HL-60 (cell line): ENCODE results near the gene LANCL2.

ENCODE experiments used
- DNase-seq, 2 experiments: peaks; one replicate each; pipeline ENCODE4 v3.0.0-alpha.2; 2010 to 2020; ENCODE audit warnings: low read depth in 1 of 2, low spot score in 1 of 2
- H3K27ac ChIP-seq: fragments of 250-450 bp; sonication (Bioruptor Pico); replicated peaks from 2 replicates; pipeline ENCODE4 v1.5.1; 2020; ENCODE audit warnings: mild to moderate bottlenecking, moderate library complexity
- H3K27me3 ChIP-seq: fragments of 250-450 bp; sonication (Bioruptor Pico); 2 replicates; pipeline ENCODE4 v1.5.1; 2021; ENCODE audit warnings: mild to moderate bottlenecking, moderate library complexity; ENCODE audit not compliant: insufficient read depth, poor library complexity, severe bottlenecking
- H3K4me3 ChIP-seq: replicated peaks from 2 replicates; pipeline ENCODE4 v1.5.1; 2011; ENCODE audit warnings: mild to moderate bottlenecking, control low read depth, low read length; ENCODE audit not compliant: insufficient read depth
- GABPA ChIP-seq: IDR thresholded peaks from 2 replicates; pipeline ENCODE4 v1.6.1; 2012; ENCODE audit warnings: low read depth
- POLR2AphosphoS5 ChIP-seq: IDR thresholded peaks from 2 replicates; pipeline ENCODE4 v1.6.1; 2012; ENCODE audit warnings: low read depth
- SPI1 ChIP-seq: IDR thresholded peaks from 2 replicates; pipeline ENCODE4 v1.6.1; 2012; ENCODE audit warnings: low read depth, mild to moderate bottlenecking, borderline replicate concordance
- TF ChIP-seq, protein P1 (sequence below): IDR thresholded peaks from one replicate; pipeline ENCODE4 v1.5.1; 2011; ENCODE audit warnings: low read length, control low read depth, inconsistent platforms; ENCODE audit not compliant: insufficient read depth
- TF ChIP-seq, protein P2 (sequence below): IDR thresholded peaks from 2 replicates; pipeline ENCODE4 v1.6.1; 2012; ENCODE audit warnings: low read depth; ENCODE audit not compliant: insufficient replicate concordance

The LANCL2 gene

DNA sequence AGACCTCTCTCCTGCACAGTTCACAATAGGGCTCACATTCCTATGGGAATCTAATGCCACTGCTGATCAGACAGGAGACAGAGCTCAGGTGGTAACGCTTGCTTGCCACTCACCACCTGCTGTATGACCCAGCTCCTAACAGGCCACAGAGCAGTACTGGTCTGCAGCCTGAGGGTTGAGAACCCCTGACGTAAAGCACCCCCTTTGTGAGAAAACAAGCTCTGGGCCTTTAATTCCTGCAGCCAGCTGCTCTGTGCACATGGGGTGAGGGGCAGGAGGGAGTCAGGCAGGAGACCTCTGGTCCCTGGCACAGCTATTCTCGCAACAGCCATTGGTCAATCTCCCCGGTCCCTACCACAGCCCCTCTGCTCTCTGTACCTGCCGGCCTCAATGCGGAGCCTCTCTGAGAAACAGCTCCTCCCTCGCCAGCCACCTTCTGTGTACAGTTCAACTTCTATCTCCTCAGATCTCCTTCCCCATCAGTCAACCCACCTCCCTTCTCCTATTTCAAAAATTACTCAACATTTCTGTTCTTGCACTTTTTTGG lies 102.0 kb downstream of the LANCL2 start:
- TF ChIP-seq, protein P1, sequence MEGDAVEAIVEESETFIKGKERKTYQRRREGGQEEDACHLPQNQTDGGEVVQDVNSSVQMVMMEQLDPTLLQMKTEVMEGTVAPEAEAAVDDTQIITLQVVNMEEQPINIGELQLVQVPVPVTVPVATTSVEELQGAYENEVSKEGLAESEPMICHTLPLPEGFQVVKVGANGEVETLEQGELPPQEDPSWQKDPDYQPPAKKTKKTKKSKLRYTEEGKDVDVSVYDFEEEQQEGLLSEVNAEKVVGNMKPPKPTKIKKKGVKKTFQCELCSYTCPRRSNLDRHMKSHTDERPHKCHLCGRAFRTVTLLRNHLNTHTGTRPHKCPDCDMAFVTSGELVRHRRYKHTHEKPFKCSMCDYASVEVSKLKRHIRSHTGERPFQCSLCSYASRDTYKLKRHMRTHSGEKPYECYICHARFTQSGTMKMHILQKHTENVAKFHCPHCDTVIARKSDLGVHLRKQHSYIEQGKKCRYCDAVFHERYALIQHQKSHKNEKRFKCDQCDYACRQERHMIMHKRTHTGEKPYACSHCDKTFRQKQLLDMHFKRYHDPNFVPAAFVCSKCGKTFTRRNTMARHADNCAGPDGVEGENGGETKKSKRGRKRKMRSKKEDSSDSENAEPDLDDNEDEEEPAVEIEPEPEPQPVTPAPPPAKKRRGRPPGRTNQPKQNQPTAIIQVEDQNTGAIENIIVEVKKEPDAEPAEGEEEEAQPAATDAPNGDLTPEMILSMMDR = no peak
- TF ChIP-seq POLR2AphosphoS5 = no peak
- TF ChIP-seq, protein P2, sequence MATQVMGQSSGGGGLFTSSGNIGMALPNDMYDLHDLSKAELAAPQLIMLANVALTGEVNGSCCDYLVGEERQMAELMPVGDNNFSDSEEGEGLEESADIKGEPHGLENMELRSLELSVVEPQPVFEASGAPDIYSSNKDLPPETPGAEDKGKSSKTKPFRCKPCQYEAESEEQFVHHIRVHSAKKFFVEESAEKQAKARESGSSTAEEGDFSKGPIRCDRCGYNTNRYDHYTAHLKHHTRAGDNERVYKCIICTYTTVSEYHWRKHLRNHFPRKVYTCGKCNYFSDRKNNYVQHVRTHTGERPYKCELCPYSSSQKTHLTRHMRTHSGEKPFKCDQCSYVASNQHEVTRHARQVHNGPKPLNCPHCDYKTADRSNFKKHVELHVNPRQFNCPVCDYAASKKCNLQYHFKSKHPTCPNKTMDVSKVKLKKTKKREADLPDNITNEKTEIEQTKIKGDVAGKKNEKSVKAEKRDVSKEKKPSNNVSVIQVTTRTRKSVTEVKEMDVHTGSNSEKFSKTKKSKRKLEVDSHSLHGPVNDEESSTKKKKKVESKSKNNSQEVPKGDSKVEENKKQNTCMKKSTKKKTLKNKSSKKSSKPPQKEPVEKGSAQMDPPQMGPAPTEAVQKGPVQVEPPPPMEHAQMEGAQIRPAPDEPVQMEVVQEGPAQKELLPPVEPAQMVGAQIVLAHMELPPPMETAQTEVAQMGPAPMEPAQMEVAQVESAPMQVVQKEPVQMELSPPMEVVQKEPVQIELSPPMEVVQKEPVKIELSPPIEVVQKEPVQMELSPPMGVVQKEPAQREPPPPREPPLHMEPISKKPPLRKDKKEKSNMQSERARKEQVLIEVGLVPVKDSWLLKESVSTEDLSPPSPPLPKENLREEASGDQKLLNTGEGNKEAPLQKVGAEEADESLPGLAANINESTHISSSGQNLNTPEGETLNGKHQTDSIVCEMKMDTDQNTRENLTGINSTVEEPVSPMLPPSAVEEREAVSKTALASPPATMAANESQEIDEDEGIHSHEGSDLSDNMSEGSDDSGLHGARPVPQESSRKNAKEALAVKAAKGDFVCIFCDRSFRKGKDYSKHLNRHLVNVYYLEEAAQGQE = no peak
- TF ChIP-seq GABPA = no peak
- TF ChIP-seq SPI1 = no peak
- H3K27ac ChIP-seq = no peak overlapping the region
- no peak for DNase-seq
- no peak overlapping the region for H3K4me3 ChIP-seq
- H3K27me3 ChIP-seq = no peaks in the 10 kb centered on the region

DNA sequence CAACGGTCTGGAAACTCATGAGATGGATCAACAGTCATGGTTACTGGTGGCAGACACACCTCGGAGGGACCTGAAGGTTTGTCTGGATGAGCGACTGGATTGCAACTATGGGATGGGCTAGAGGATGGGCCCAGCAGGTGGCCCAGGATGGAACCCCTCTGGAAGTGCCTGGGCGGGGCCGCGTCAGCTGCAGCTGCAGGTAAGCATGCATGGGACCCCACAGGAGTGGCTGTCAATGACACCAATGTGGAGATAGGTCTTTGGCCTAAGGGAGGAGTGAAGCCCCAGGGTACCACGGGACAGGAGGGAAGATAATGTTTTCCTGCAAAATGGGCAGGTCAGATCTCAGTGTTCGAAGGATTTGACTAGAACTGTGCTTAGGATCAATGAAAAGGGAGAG lies 103.4 kb downstream of the LANCL2 start:
- Histone ChIP-seq H3K27me3 (no peaks in the 10 kb centered on the region), H3K4me3 (no peak overlapping the region), H3K27ac (no peak overlapping the region)
- DNase-seq = no peak
- TF ChIP-seq, protein P1 = no peak
- TF ChIP-seq POLR2AphosphoS5 (no peak), SPI1 (no peak), GABPA (no peak)
- TF ChIP-seq, protein P2 = no peak

DNA sequence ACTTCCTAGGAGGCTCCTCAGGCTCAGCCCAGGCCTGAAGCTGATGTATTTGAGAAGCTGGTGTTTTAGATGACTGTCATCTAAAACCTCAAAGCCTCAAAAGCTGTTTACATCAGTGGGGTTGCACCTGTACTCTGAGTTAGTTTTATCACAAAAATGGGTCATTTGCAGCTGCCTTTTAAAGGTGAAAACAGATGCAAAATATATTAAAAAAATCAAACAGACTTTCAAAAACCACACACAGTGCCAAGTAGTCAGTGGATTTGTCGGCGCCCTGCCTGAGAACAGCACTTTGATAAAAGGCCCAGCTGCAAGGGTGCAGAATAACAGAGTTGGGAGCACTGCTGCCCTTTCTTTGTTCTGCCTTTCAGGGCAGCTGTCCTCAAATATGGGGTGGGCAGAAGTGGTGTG lies 104.1 kb downstream of the LANCL2 start:
- TF ChIP-seq SPI1 = no peak
- TF ChIP-seq, protein P2 = no peak
- TF ChIP-seq, protein P1 = no peak
- TF ChIP-seq POLR2AphosphoS5 = no peak
- Histone ChIP-seq H3K27me3 (no peaks in the 10 kb centered on the region), H3K4me3 (no peak overlapping the region), H3K27ac (no peak overlapping the region)
- DNase-seq = no peak
